Activated naive CD4-positive, alpha-beta T cell treated with anti-CD3 and anti-CD28 coated beads, Interleukin-2, amount 50 U/mL, for 16 hours (primary cell): ENCODE data around the gene PERM1.
"Not testable (repeated sequence)": the region's sequence is repeated elsewhere in the genome, so short reads cannot be mapped to it uniquely, and the experiment has no call there.

ENCODE experiments used
- DNase-seq: peaks from one replicate; pipeline ENCODE4 v3.0.0-alpha.2; 2020

Gene PERM1

GRCh38 chr1:981955-982558, at the start of gene PERM1:
Gene PERM1, minus strand, starts transcription at chr1:982093. Its CDS starts 1,064 bp downstream, at chr1:981029.
- no peak for DNase-seq

- DNase-seq, result not testable (repeated sequence)
Observed at GRCh38 chr1:1030867-1031658, 49.2 kb upstream of the PERM1 start.

GRCh38 chr1:1027791-1028190, 45.9 kb upstream of the PERM1 start:
- no peak for DNase-seq

GRCh38 chr1:1026599-1027413, 44.9 kb upstream of the PERM1 start:
- DNase-seq, result no peak

- DNase-seq, result no peak
Observed at GRCh38 chr1:1025730-1026129, 43.8 kb upstream of the PERM1 start.

GRCh38 chr1:1024771-1025699, 43.1 kb upstream of the PERM1 start:
- no peak for DNase-seq

GRCh38 chr1:1024149-1024770, 42.4 kb upstream of the PERM1 start:
- DNase-seq, result no peak

- DNase-seq, result no peak
Observed at GRCh38 chr1:1023700-1024099, 41.8 kb upstream of the PERM1 start.

GRCh38 chr1:1022302-1023009, 40.6 kb upstream of the PERM1 start:
- DNase-seq, result no peak

- DNase-seq, result no peak
Observed at GRCh38 chr1:1021920-1022259, 40.0 kb upstream of the PERM1 start.

- DNase-seq, result no peak
Observed at GRCh38 chr1:1021010-1021919, 39.4 kb upstream of the PERM1 start.

GRCh38 chr1:1020415-1021009, 38.6 kb upstream of the PERM1 start:
- peak; percentile 58 for DNase-seq

- no peak for DNase-seq
Observed at GRCh38 chr1:1020000-1020404, 38.1 kb upstream of the PERM1 start, which contains the start of gene AGRN. Gene AGRN, plus strand, starts transcription at chr1:1020120. Its CDS starts 53 bp downstream, at chr1:1020173.

- peak; percentile 82 for DNase-seq
Observed at GRCh38 chr1:1019122-1019999, 37.5 kb upstream of the PERM1 start.

GRCh38 chr1:1018321-1018685, 36.4 kb upstream of the PERM1 start:
- DNase-seq, result not testable (repeated sequence)

GRCh38 chr1:1017397-1018320, 35.8 kb upstream of the PERM1 start:
- not testable (repeated sequence) for DNase-seq

GRCh38 chr1:1014799-1015681, 33.1 kb upstream of the PERM1 start:
- DNase-seq, result no peak
